Muscle layer of duodenum (tissue), 2 donors: ENCODE results near the gene OCRL.

Source experiments
- H3K27ac ChIP-seq: one replicate; pipeline ENCODE4 v1.7.0; 2013; ENCODE audit warnings: mild to moderate bottlenecking, low read length
- H3K27me3 ChIP-seq: one replicate; pipeline ENCODE4 v1.7.0; 2013; ENCODE audit warnings: low read depth, mild to moderate bottlenecking, control low read depth, low read length
- H3K36me3 ChIP-seq, 2 donors: one replicate each; pipeline ENCODE4 v1.7.0; 2013; ENCODE audit warnings: low read length in 2 of 2, control low read depth in 1 of 2, mild to moderate bottlenecking in 1 of 2; ENCODE audit not compliant: insufficient read depth in 2 of 2, control insufficient read depth in 1 of 2
- H3K4me1 ChIP-seq, 2 donors: one replicate each; pipeline ENCODE4 v1.7.0; 2013; ENCODE audit warnings: low read length in 2 of 2, mild to moderate bottlenecking in 2 of 2, control low read depth in 1 of 2, moderate library complexity in 1 of 2; ENCODE audit not compliant: insufficient read depth in 2 of 2, control insufficient read depth in 1 of 2
- H3K4me3 ChIP-seq, 2 donors: one replicate each; pipeline ENCODE4 v1.7.0; 2013; ENCODE audit warnings: low read length in 2 of 2, low read depth in 1 of 2, mild to moderate bottlenecking in 1 of 2
- H3K9me3 ChIP-seq, 2 donors: one replicate each; pipeline ENCODE4 v1.7.0; 2013; ENCODE audit warnings: low read length in 2 of 2, control low read depth in 1 of 2, mild to moderate bottlenecking in 1 of 2; ENCODE audit not compliant: control insufficient read depth in 1 of 2
- donor health status: healthy.

The OCRL gene

DNA sequence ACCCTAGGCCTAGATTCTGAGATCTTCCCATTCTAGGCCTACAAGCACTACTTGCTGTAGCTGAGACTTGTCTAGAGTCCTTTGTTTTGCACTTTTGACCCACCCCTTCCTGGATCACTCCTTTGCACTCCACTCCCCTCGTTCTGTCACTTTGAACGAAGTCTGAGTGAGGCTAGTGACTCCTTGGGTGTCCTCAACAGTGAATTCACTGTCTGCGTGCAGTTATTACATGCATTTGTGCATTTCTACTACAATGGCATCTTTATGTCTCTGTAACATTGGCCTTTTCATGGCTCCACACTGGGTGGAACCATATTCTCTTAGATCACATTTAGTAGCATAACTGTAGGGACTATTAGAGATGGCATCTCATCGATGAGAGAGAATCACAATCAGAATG is 50.5 kb downstream of the OCRL start:
- Histone ChIP-seq H3K9me3 (no peaks in the 10 kb centered on the region), H3K36me3 (peaks cover 31 to 34% of the 10 kb centered on the region in 2 donors), H3K4me3 (no peak overlapping the region), H3K27ac (no peak overlapping the region), H3K27me3 (no peaks in the 10 kb centered on the region), H3K4me1 (peaks cover 6 to 8% of the 10 kb centered on the region in 2 donors)

DNA sequence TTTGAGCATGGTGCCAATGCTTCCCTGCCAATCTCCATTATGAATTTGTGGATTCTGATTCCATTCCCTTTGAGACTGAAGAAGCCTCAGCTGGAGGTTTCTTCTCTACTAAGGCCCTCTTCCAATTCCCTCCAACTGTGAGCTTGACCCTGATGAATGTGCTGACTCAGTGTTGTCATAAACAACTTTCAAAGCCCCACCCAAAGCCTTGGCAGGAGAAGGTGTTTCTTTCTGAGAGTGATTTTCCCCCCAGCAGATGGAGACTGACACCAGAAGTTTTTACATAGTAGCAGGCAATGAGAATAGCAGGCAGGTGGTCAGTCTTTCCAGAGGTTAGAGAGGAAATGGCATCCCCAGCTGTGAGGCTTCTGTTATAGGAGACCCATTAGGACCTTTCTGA is 53.1 kb downstream of the OCRL start:
- Histone ChIP-seq H3K27ac (no peak overlapping the region), H3K36me3 (peaks cover 22 to 26% of the 10 kb centered on the region in 2 donors), H3K9me3 (no peaks in the 10 kb centered on the region), H3K4me1 (peaks cover 5 to 6% of the 10 kb centered on the region in 2 donors), H3K4me3 (no peak overlapping the region), H3K27me3 (no peaks in the 10 kb centered on the region)

DNA sequence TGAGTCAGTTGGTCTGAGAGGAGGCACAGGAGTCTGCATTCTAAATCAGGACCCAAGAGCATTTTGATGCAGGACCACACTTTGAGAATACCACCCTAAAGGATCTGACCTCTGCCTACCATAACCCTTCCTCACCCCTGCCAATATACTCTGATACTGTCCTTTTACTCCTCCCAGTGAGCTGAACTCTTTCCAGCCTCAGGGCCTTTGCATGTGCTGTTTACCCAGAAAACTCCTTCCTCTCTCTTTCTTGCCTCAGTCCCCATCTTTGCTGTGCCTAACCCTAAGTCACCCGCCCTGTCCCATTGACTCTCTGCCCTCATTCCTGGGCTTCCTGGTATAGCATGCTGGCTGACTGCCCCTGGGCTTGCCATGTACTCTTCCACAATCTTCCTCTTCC is 54.7 kb downstream of the OCRL start:
- H3K27ac ChIP-seq, result no peak overlapping the region
- no peaks in the 10 kb centered on the region for H3K9me3 ChIP-seq
- H3K4me3 ChIP-seq, result no peak overlapping the region
- H3K36me3 ChIP-seq, result peaks cover 11 to 14% of the 10 kb centered on the region in 2 donors
- H3K4me1 ChIP-seq, result peaks cover 5 to 6% of the 10 kb centered on the region in 2 donors
- H3K27me3 ChIP-seq, result no peaks in the 10 kb centered on the region

DNA sequence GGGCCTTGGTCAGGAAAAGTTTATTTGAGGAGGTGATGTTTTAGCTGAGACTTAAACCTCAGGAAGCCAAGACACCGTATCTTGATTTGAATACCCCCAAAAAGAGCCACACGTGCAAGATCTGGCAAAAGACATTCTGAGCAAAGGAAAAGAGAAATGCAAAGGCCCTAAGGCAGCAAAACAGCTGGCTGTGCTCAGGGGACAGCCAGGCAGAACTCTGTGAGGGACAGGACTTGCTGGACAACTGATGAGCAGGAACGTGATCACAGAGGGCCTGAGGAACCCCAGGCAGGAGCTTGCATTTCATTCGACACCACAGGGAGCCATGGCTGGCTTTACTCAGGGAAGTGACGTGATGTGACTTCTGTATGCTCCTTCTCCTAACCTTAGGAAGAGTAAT is 56.0 kb downstream of the OCRL start:
- H3K27me3 ChIP-seq, result no peaks in the 10 kb centered on the region
- peaks cover 1 to 6% of the 10 kb centered on the region in 2 donors for H3K36me3 ChIP-seq
- H3K27ac ChIP-seq, result no peak overlapping the region
- H3K4me1 ChIP-seq, result peaks cover 5 to 6% of the 10 kb centered on the region in 2 donors
- no peak overlapping the region for H3K4me3 ChIP-seq
- no peaks in the 10 kb centered on the region for H3K9me3 ChIP-seq

DNA sequence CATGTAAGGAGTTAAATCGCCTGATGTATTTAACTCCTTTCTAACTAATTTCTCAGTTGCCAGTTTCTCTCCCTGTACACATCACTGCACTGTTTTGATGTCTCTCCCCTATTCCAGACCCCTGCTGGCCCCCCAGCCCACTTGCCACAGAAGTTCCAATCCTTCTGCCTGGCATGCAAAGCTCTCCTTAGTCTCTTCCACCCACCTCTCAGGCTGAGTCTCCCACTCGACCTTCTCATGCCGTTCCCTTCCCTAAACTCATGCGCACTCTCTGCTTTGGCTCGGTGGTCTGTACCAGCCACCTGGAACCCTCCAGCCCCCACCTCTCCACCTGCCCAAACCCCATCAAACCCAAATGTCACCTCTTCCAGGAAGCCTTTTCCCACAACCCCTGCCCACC is 57.8 kb downstream of the OCRL start:
- peaks cover under 1 to 3% of the 10 kb centered on the region in 2 donors for H3K4me1 ChIP-seq
- H3K36me3 ChIP-seq, result no peaks in the 10 kb centered on the region
- no peak overlapping the region for H3K27ac ChIP-seq
- no peaks in the 10 kb centered on the region for H3K9me3 ChIP-seq
- H3K27me3 ChIP-seq, result no peaks in the 10 kb centered on the region
- H3K4me3 ChIP-seq, result no peak overlapping the region

DNA sequence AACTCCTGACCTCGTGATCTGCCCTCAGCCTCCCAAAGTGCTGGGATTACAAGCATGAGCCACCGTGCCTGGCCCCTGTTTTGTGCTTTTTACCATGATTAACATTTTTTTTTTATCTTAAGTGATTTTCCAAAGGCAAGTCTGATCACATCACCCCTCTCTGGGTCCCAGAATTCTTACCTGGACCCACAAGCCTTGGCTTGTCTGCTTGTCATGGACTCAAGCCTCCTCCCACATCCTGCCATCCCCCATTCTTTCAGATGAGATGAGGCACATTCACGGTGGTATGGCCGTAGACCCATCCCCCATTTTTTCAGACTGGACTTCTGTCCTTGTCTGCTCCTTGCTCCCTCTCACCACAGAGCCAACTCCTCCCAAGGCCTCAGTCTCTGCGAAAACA is 59.4 kb downstream of the OCRL start:
- Histone ChIP-seq H3K27me3 (no peaks in the 10 kb centered on the region), H3K4me1 (no peaks in the 10 kb centered on the region), H3K36me3 (no peaks in the 10 kb centered on the region), H3K27ac (no peak overlapping the region), H3K9me3 (no peaks in the 10 kb centered on the region), H3K4me3 (no peak overlapping the region)

DNA sequence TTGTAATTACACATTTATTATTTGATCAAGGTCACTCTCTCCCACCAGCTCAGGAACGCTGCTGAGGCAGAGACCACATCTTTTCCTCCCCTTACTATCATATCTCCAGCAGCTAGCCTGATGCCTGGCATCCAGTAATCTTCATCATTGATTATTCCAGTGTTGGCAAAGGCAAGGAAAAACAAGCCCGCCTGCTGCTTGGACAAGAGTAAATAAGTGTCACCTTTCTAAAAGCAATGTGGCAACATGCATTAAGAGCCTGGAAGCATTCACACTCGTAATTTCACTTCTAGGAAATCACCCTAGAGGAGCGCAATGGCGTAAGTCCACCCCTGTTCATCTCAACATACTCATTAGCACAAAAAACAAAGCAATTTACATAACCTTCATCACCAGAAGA is 59.9 kb downstream of the OCRL start:
- Histone ChIP-seq H3K27me3 (no peaks in the 10 kb centered on the region), H3K4me1 (no peaks in the 10 kb centered on the region), H3K27ac (no peak overlapping the region), H3K4me3 (no peak overlapping the region), H3K36me3 (no peaks in the 10 kb centered on the region), H3K9me3 (no peaks in the 10 kb centered on the region)

DNA sequence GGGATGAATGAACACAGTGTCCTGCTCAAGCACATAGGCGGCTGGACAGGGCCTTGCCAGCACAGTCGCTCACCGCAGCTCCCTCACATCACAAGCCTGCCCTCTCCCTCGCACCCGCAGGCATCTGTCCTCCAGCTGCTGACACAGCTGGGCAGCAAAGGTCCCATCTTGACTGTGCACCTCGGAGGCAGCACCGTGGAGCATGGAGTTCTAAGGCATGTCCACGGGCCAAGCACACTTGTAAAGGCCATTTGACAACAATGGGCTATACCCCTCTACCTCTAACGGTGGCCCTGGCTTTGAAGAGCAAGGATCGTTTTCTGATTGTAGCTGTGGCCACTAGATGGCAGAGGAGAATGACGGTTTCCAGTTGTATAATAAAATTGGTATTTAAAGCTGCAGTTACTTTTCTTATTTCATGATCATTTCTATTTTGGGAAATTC is 60.9 kb downstream of the OCRL start:
- Histone ChIP-seq H3K4me1 (no peaks in the 10 kb centered on the region), H3K4me3 (no peak overlapping the region), H3K9me3 (no peaks in the 10 kb centered on the region), H3K27me3 (no peaks in the 10 kb centered on the region), H3K27ac (no peak overlapping the region), H3K36me3 (no peaks in the 10 kb centered on the region)

DNA sequence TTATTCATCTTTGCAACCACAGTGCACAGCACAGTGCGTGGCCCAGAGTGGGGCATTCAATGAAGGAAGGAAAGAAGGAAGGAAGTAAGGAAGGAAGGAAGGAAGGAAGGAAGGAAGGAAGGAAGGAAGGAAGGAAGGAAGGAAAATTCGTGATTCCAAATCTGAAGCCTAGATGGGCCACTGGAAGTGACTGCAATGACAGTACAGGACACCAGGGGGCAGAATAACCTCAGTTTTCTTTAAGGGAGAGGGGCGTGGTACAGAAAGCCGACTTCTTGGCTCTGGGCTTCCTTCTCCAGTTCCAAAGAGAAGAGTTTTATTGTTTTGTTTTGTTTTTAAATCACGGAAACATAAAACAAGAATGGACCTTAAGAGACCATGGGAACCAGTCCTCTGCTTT is 66.9 kb downstream of the OCRL start:
- no peaks in the 10 kb centered on the region for H3K36me3 ChIP-seq
- no peak overlapping the region for H3K27ac ChIP-seq
- H3K4me1 ChIP-seq, result no peaks in the 10 kb centered on the region
- no peaks in the 10 kb centered on the region for H3K27me3 ChIP-seq
- no peak overlapping the region for H3K4me3 ChIP-seq
- H3K9me3 ChIP-seq, result no peaks in the 10 kb centered on the region

DNA sequence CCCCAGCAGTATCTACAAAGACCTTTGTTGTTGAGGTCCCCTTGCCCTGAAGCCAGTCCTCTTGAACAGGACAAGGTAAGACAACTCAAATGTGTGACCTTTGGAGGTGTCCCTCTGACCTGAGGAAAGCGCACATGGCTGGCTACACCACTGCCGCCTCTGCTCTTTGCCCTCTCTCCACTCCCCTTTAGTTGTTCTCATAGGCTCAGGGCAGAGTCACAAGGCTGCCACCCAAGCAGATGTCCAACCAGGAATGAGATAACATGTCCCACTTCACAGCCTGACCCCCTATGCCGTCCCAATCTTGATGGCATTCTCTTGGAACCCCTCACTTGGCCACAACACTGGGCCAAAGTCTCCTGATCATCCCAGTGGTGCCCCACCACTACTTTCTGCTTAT is 68.4 kb downstream of the OCRL start:
- H3K36me3 ChIP-seq, result no peaks in the 10 kb centered on the region
- no peak overlapping the region for H3K27ac ChIP-seq
- no peak overlapping the region for H3K4me3 ChIP-seq
- no peaks in the 10 kb centered on the region for H3K4me1 ChIP-seq
- no peaks in the 10 kb centered on the region for H3K27me3 ChIP-seq
- H3K9me3 ChIP-seq, result no peaks in the 10 kb centered on the region

DNA sequence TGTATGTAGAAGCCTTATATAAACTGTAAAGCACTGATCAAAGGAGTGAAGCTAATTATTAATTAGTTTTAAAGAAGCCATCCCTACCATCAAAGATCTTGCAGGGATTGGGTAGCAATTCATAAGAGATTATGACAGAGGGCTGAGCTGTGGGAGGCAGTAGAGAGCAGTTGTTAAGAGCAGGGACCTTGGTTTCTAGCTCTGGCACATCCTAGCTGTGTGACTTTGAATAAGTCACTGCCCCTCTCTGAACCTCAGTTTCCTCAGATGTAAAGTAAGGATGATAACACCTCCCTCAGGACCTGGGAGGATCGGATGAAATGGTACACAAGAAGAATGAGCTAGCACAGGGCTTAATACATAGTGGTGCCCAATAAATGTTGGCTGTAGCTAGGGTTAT is 69.3 kb downstream of the OCRL start:
- H3K9me3 ChIP-seq, result no peaks in the 10 kb centered on the region
- H3K4me3 ChIP-seq, result no peak overlapping the region
- no peak overlapping the region for H3K27ac ChIP-seq
- no peaks in the 10 kb centered on the region for H3K27me3 ChIP-seq
- H3K36me3 ChIP-seq, result no peaks in the 10 kb centered on the region
- no peaks in the 10 kb centered on the region for H3K4me1 ChIP-seq

DNA sequence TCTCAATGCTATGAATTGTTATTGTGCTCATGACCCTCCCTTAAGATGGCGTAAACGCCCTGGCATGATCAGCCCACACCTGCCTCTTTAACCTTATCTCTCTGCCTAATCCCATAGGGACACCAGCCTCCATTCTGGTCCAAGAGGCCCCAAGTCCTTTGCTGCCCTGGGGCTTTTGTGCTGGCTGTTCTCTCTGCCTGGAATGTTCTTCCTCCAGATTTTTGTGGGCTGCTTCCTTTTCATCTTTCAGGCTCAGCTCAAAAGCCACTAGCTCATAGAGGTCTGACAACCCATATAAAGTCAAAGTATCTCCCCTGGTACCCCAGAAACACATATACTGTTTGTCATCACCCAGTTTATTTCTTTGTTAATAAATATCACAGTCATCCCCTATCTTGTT is 72.3 kb downstream of the OCRL start:
- H3K4me3 ChIP-seq, result no peak overlapping the region
- no peaks in the 10 kb centered on the region for H3K27me3 ChIP-seq
- no peaks in the 10 kb centered on the region for H3K4me1 ChIP-seq
- no peaks in the 10 kb centered on the region for H3K36me3 ChIP-seq
- H3K27ac ChIP-seq, result no peak overlapping the region
- no peaks in the 10 kb centered on the region for H3K9me3 ChIP-seq
